Activated CD4-positive, alpha-beta T cell treated with anti-CD3 and anti-CD28 coated beads for 24 hours (primary cell): ENCODE measurements around the gene CHCHD6.

Experiments used
- DNase-seq, 2 donors: peaks; one replicate each; pipeline ENCODE4 v3.0.0-alpha.2; 2020; ENCODE audit warnings: low read depth in 2 of 2

CHCHD6 gene

DNA sequence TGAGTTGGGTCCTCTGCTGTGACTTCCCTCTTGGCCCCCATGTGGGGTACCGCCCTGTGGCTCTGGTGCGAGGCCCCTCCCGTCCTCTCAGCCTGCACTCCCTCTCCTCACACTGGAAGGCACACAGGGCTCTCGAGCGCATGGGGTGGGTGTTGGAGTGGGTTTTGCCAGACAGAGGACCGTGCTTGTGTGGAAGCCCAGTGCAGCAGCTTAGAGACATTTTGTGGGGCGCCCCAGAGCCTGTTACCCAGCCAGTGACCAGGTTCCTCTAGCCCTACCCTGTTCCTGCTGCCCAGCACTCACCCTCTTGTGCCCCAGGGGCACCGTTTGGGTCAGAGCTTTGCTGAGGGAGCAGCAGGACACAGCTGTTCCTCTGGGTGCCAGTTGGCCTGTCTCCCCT is 288.7 kb downstream of the CHCHD6 start:
- no peak for DNase-seq

DNA sequence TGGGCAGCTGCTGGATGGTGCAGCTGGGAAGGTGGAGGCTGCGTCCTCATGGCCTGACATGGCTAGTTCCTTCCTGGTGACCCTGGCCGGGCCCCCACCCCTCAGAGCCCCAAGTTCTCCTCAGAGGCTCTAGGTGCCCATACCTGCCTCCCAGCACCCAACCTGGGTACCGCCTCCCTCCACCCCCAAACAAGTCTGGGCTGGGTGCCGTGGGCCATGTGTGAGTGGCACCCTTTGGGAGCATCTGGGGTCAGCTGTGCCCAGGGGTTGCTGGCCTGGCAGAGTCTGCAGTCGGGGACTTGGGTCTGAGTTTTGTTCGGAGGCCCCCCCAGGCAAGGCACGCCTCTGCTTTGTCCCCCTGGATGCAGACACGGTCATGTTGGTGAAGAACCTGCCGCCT is 289.4 kb downstream of the CHCHD6 start:
- DNase-seq: no peak

DNA sequence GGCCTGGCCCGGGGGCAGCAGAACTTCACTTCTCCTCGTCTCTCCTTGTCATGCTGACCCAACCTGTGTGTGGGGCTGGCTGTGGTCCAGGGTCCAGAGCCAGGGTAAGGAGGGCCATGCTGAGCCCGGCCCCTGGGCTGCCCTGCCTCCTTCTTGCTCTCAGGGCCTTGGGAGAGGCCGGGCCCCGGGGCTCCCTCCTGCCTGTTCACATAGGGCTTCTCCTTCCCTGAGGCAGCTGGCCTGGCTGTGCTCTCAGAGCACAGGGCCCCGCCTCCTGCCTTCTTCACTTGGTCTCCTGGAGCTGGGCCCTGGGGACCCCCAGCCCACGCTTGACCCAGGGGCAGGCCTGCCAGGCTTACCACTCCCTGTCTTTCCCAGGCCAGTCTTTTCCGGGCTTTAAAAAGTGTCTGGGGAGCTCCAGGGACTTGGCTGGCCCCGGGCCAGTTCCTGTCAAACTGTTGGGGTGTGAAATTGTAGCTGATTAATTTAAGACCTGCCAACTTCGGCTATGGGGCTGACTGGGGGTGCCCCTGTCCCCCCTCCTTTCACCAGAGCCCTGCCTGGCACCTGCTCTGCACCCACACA is 290.7 kb downstream of the CHCHD6 start:
- no peak for DNase-seq

GRCh38 chr3:126995254-126995780 is 291.3 kb downstream of the CHCHD6 start:
- no peak for DNase-seq

GRCh38 chr3:126995926-126996512 is 292.0 kb downstream of the CHCHD6 start:
- no peak for DNase-seq

- DNase-seq: no peak
Measured at GRCh38 chr3:126996905-126997304, 292.9 kb downstream of the CHCHD6 start.

DNA sequence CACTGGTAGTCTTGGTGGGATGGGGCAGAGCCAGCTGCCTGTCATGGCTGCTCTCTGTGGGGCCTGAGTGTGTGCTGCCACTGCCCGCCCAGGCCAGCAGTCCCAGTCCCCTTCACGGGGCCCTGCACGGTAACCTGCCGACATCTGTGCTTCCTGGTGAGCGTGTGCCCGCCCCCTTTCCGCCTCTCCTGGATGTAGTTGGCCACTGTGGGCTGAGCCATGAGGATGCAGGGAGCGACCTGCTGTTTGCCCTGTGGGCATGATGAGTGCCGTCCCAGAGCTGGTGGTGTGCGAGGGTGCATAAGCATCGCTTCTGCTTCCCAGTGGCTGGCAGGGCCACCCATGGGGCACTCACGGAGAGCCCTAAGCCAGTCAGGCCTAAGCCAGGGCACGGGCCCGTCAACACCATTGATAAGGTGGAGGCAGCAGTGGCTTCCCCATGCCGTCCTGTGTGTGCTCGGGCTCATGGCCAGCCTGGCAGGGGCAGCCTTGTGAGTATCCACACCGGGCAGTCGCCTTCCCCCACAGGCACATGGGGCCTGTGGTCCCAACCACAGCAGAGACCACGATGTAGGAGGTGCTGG is 293.5 kb downstream of the CHCHD6 start:
- no peak for DNase-seq

DNA sequence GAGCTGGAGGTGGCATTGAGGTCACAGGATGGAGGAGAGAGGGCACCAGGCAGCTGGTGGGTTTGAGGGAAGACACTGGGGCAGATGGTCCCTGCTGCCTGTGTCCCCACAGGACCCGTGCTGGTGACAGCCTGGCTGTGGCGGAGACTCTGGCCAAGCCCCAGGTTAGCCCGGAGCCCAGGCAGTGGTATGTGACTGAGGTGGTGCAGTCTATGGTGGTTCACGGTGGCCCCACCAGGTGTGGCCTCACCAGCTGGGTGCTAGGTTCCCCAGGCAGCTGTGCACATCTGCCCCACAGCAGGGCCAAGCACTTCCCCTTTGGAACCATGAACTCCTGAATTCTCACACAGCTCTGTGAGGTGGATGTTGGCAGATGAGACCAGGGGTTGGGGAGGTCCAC is 294.3 kb downstream of the CHCHD6 start:
- no peak for DNase-seq

- DNase-seq: no peak
Measured at GRCh38 chr3:126998728-126999127, 294.7 kb downstream of the CHCHD6 start.

GRCh38 chr3:126999383-126999782 is 295.3 kb downstream of the CHCHD6 start:
- DNase-seq: no peak

GRCh38 chr3:127000119-127000518 is 296.1 kb downstream of the CHCHD6 start:
- DNase-seq: no peak

GRCh38 chr3:127000761-127001160 is 296.7 kb downstream of the CHCHD6 start:
- no peak for DNase-seq

DNA sequence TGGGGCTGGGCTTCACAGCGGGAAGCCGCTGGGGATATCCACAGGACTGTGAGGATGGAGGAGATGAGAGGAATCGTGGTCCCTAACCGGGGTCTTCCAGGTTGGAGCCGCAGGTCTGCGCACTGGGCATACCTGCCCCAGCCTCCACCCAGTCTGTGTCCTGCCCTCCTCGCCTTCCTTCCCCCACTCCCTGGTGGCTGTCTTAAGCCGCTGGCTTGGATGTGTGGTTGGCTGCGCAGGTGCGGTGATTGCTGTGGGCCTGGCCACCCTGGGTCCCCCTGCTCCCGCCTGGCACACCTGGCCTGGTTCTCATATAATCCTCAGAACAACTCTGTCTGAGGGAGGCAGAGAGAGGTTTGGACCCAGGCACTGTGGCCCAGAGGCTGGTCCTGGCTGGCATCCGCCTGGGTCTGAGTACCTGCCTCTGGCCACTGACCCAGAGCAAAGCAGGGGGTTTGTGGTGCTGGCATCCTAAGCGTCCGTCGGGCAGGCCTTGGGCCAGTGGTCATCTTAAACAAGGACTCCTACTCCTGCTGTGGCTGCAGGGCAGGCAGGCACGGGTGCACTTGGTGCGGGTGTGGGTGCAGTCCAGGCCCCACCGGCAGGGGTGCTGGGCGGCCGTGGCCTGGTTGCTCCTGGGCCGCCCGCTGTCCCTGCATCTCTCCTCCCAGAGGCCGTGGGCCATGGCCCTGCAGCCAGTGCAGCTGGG is 297.6 kb downstream of the CHCHD6 start:
- DNase-seq: no peak

DNA sequence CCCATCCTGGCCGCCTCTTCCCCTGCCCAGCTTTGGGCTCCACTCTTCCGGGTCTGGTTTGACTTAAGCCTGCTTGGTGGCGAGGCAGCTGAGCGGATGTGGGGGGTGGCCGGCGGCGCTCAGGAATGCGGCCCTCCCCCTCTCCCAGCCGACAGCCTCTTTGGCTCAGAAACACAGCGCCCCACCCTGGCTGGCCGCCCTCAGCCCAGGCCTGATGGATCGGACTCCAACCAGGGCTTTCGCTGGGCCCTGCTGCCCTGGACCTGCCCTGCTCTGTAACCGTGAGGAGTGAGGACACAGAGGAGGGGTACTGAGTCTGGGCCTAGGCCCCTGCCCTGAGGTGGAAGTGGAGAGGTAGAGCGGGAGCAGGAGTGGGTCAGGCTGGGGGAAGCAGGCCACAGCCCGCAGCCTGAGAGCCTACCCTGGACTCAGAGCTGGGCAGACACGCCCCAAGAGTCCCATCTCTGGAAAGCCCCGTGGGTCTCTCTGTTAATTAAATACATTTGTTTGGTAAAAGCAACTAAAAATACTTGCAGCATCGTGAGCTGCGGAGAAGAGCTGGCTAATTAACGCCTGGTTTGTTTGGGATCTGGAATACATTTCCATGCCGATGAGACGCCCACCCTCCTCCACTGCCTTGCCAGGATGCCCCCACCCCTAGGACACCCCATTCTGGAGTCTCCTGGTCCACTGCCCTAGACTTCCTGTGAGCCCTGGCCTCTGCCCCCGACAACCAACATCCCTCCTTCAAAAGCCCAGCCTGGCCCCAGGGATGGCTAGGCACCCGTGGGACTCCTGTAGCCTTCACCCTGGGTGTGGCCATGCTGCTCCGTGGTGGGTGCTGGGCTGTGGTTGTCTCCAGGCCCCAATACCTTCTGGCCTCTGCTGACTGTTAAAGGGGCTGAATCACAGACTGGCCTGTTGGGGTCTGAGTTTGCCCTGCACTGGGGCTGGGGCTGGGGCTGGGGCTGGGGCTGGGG is 298.4 kb downstream of the CHCHD6 start:
- DNase-seq: no peak

- DNase-seq: no peak
Measured at GRCh38 chr3:127003175-127003555, 299.1 kb downstream of the CHCHD6 start.

DNA sequence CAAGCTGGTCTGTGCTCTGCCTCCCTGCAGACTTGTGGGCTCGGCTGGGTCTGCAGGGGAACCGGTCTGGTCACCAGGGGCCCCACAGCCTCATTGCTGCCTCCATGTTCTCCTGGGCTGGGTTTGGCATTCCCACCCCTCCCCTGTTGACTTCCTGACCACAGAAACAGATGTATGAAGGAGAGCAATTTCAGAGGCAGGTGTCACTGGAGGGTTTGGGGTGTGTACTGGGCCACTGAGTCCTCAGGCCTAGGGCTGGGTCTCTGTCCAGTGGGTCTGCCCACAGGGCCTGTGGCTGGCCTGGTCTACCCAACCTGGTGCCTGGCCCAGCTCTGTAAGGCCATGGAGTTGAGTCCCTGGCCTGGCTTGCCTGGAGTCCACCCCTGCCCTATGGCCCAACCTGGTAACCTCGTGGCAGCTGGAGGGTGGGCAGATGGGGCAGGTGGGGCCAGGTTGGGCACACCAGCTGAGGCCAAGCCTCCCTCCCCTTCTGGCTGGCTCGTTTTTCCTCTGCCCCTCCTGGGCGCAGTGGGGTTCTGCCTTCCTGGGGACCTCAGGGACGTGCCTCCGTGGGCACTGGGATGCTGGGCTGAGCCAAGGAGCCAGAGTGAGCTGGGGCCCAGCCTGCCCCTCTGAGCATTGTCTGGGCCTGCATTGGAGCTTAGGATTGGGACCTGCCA is 299.7 kb downstream of the CHCHD6 start:
- DNase-seq: no peak

DNA sequence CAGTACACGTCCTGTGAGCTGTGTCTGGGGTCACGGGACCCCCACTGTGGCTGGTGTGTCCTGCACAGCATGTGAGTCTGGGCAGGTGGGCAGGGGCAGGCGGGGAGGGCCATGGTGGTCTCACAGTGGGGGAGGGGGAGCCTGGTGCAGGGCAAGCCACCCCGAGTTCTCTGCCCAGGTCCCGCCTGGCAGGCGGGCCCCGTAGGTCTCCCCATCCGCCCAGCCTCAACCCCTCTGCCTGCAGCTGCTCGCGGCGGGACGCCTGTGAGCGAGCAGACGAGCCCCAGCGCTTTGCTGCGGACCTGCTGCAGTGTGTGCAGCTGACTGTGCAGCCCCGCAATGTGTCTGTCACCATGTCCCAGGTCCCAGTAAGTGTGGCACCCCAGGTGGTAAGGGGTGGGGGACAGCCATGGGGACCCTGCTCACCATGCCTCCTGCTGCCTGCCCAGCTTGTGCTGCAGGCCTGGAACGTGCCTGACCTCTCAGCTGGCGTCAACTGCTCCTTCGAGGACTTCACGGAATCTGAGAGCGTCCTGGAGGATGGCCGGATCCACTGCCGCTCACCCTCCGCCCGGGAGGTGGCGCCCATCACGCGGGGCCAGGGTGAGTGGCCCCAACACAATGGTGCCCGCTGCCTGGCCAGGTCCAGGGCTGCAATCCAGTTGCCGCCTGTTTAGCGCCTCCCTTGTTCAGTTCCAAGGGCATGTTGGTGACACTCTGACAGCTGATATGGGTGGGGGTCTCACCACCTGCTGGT is 300.8 kb downstream of the CHCHD6 start:
- DNase-seq: no peak

DNA sequence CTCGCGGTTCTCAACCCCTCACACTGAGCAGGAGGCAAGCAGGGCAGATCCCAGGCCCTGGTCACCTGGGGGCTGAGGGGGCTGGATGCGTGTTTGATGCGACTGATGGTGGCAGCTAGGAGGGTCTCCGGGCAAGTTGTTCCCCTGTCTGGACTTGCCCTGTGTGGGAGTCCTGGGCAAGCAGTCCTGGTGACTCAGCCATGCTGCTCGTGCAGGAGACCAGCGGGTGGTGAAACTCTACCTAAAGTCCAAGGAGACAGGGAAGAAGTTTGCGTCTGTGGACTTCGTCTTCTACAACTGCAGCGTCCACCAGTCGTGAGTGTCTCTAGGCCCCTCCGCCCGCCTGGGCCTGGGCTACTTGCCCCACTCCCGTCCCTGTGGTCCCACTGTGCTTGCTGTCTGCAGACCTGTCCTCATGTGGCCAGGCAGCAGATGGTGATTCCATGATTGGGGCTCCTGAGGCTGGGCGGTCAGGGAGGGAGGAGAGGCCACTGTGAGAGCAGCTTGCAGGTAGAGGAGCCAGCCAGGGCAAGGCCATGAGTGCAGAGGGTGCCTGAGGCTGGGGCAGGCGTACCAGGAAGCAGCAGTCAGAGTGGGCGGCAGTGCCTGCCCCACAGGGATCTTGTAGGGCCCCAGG is 301.9 kb downstream of the CHCHD6 start:
- no peak for DNase-seq

DNA sequence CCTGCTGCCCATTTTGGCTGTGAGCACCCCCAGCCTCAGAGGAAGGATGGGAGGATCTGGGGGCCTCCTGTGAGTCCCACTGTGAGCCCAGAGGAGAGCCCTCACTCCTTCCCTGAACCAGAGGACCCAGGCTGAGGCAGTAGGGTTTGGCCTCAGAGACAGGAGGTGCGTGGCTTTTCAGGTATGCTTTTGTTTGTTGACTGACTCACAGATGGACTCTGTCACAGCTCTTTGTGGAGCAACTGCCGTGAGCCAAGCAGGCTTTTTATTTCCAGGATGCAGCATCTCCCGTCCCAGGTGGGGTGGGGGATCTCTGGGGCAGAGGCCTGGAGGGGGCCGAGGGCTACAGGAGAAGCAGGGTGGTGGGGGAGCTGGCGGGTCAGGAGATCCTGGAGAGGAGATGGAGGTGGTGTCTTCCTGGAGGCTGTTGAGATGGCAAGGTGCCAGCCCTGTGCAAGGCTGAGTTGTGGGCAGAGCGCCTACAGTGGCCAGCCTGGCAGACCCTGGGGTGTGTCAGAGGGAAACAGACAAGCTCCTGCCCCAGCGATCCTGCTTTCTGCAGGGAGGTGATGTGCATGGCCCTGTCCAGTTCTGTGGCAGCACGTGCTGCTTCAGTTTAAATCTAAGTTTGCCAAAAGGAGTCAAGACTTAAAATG is 302.9 kb downstream of the CHCHD6 start:
- DNase-seq: no peak
